ENCODE results near the gene IL17RA.

IL17RA gene

DNA sequence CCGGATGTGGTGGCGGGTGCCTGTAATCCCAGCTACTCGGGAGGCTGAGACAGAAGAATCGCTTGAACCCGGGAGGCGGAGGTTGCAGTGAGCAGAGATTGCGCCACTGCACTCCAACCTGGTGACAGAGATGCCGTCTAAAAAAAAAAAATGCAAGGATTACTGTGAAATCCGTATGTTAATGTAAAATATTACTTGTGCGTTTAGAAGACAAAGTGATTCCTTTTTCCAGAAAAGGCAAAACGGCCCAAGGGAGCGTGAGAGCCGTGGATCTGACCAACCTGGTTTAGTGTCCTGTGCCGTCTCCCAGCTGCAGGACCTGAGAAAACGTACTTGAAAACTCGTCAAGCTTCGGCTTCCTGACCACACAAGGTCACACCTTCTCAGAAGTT lies 73.4 kb downstream of the IL17RA start:
- DNase-seq: no peak

DNA sequence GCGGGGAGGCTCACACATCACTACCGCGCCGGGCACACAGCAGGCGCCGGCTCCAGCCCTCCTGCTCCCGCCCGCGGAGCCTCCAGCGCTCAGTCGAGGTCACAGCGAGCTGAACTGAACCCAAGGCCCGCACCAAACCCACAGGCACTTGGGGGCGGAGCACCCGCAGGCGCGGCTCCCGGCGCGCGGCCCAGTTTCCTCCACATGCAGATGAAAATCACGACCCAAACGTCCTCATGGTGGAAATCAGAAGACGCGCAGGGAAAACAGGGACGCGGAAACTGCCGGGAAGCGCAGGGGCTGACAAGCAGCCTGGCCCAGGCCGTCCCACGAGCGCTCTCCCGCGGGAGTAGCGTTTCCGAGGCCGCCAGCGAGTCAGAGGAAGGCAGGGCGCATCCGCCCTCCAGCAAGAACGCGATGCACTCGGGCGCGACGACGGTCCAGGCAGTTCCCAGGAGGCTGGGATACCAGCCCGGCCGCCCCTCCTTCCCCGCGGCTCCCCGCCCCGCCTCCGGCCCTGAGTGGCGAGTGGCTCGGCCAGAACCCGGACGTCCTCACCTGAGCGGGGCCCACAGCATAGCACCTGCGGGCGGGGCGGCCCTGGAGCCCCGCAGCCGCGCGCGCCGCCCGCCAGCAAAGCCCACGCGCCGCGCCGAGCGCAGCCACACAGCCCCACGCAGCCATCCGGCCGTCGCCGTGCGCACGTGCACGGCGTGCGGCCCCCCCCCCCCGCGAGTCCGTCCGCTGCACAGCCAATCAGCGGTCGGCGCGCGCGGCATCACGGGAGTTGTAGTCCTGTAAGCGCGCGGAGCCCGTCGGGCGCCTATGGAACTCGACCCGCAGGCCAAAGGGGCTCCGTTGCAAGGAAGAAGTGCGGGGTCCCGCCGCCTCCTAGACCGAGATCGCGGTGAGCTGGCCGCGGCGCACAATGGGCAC lies 74.0 kb downstream of the IL17RA start, which contains the start of gene HDHD5:
TSS of gene HDHD5 (minus strand) at position 710 of the 936 bp plus-strand sequence. CDS start at position 684, 26 bp downstream.
- DNase-seq: peak; percentile 79

DNA sequence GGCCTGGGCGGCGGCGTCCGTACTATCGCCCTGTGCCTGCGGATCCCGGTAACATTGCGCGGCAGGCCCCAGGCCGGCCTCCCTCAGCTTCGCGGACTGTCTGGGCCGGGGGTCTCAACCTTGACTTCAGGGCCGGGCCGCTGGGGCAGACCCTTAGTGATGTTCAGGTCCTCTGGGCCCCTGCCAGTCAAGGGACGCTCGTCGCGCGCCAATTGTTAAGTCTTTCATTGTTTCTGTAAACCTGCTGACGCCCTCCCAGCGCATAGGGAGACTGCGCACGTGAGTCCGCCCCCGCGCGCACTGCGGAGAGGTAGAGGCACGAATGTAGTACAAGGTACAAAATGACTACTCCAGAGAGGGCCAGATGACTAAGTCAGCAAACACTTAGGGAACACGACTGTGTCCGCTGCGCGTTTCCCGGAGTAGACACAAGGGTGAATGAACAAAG lies 74.7 kb downstream of the IL17RA start:
- DNase-seq: peak; percentile 16

DNA sequence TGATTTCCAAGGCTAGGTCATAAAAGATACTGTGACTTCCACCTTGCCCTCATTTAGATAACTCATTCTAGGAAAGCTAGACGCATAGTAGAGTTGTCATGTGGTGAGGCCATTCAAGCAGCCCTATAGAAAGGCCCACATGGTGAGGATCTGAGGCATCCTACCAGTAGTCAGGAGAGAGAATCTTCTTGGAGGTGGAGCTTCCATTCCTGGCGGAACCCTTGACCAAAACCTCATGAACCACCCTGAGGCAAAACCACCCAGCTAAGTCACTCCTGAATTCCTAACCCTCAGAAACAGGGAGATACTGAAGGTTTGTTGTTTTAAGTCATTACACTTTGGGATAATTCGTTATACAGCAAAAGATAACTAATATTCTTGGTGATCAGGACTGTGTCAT lies 77.2 kb downstream of the IL17RA start:
- DNase-seq: no peak

DNA sequence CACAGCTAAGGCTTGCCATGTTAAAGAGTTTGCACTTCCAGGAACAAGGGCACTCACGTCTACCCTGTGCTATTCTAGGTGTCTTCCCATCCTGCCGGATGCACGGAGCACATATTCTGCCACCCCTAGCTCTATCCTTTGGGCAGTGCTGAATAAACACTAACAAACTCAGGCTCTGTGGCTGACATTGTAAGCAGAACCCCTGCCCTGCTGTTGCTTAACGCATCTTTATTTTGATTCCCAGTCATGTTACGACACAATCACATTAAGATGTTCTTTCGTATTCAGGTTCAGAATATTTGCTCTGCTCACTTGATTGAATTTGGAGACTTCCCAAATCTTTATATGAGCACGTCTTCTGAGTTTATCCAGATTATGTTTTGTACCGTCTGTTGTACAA lies 77.9 kb downstream of the IL17RA start:
- no peak for DNase-seq

DNA sequence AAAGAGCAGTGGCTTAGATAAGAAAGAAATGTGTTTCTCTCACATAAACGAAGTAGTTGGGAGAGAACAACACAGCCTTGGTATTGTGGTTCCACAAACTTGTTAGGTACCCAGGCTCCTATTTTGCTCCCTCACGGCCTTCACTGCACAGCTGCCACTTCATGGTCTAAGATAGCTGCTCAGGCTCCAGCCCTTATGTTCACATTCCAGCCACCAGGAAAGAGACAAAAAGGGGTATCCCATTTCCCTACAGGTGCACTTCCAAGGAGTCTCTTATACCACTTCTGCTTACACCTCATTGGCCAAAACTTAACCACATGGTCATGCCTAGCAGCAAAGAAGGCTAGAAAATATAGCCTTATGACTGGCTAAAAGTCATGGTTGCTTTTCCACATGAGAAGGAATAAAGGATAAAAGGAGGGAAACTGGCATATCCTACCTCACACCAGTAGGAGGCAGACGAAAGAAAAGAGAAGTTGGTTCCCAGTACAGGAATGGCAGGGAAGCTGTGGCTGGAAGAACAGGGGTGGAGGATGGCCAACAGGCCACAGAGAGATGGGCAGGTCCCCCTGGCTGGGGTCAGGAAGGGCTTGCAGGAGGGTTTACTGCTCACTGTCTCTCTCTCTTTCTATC lies 79.7 kb downstream of the IL17RA start:
- no peak for DNase-seq
